ENCODE data around the gene CDCP2. TPM values are rescaled to one million over a fixed set of nuclear protein-coding genes. Genes with fewer than 3 reads are reported as not detected.

The CDCP2 gene
- total RNA-seq, 1 experiment from 2014 or later = not detected

GRCh38 chr1:54149734-54150133 lies 3.1 kb downstream of the CDCP2 start:
- Histone ChIP-seq H3K4me3 (no peak overlapping the region), H4K20me1 (ENCODE audit: insufficient read depth) (no peaks in the 10 kb centered on the region), H3K4me2 (no peak overlapping the region), H3K9me3 (ENCODE audit: insufficient read depth, low read depth) (no peaks in the 10 kb centered on the region), H3K79me2 (ENCODE audit: low read depth) (no peaks in the 10 kb centered on the region), H2AFZ (no peak overlapping the region), H3K4me1 (replicated peaks; ENCODE audit: insufficient read depth) (no peaks in the 10 kb centered on the region), H3K36me3 (ENCODE audit: low read depth) (no peaks in the 10 kb centered on the region), H3K9me2 (ENCODE audit: insufficient read depth) (no peaks in the 10 kb centered on the region), H3K27me3 (ENCODE audit: insufficient read depth, low read depth) (no peaks in the 10 kb centered on the region), H3K27ac (no peak overlapping the region), H3F3A (ENCODE audit: insufficient read depth, low read depth) (no peaks in the 10 kb centered on the region)
- ChIA-PET CTCF (no interaction called here), POLR2A (ENCODE audit: unreplicated experiment) (no interaction called here)
- intact Hi-C loops (cut with micrococcal nuclease; ENCODE audit: unreplicated experiment) = no loop called here
- DNase-seq = no peak
- TF ChIP-seq CTCF (conservative IDR thresholded peaks at IDR 0.05) = no peak
- TF ChIP-seq EZH2 (IDR thresholded peaks at IDR 0.05; ENCODE audit: low read depth) = no peak
- BruUV-seq (replicated peaks) = no TSS peak

GRCh38 chr1:54144366-54144765 lies 8.4 kb downstream of the CDCP2 start:
- Histone ChIP-seq H3K4me2 (no peak overlapping the region), H3F3A (ENCODE audit: insufficient read depth, low read depth) (no peaks in the 10 kb centered on the region), H3K9me2 (ENCODE audit: insufficient read depth) (no peaks in the 10 kb centered on the region), H4K20me1 (ENCODE audit: insufficient read depth) (no peaks in the 10 kb centered on the region), H3K4me1 (replicated peaks; ENCODE audit: insufficient read depth) (no peaks in the 10 kb centered on the region), H3K9me3 (ENCODE audit: insufficient read depth, low read depth) (no peaks in the 10 kb centered on the region), H3K79me2 (ENCODE audit: low read depth) (no peaks in the 10 kb centered on the region), H3K27ac (no peak overlapping the region), H3K36me3 (ENCODE audit: low read depth) (no peaks in the 10 kb centered on the region), H3K27me3 (ENCODE audit: insufficient read depth, low read depth) (no peaks in the 10 kb centered on the region), H3K4me3 (no peak overlapping the region), H2AFZ (no peak overlapping the region)
- intact Hi-C loops (cut with micrococcal nuclease; ENCODE audit: unreplicated experiment) = no loop called here
- ChIA-PET POLR2A (ENCODE audit: unreplicated experiment) (no interaction called here), CTCF (no interaction called here)
- DNase-seq = no peak
- BruUV-seq (replicated peaks) = no TSS peak
- TF ChIP-seq EZH2 (IDR thresholded peaks at IDR 0.05; ENCODE audit: low read depth) (no peak), CTCF (conservative IDR thresholded peaks at IDR 0.05) (no peak)

GRCh38 chr1:54142146-54142900 lies 10.5 kb downstream of the CDCP2 start:
- H4K20me1 ChIP-seq (ENCODE audit: insufficient read depth) = no peaks in the 10 kb centered on the region
- H3K79me2 ChIP-seq (ENCODE audit: low read depth) = no peaks in the 10 kb centered on the region
- no peak overlapping the region for H2AFZ ChIP-seq
- H3K9me3 ChIP-seq (ENCODE audit: insufficient read depth, low read depth) = no peaks in the 10 kb centered on the region
- intact Hi-C loops (cut with micrococcal nuclease; ENCODE audit: unreplicated experiment) = no loop called here
- H3K9me2 ChIP-seq (ENCODE audit: insufficient read depth) = no peaks in the 10 kb centered on the region
- H3F3A ChIP-seq (ENCODE audit: insufficient read depth, low read depth) = no peaks in the 10 kb centered on the region
- DNase-seq = no peak
- no peaks in the 10 kb centered on the region for H3K4me1 ChIP-seq (replicated peaks; ENCODE audit: insufficient read depth)
- H3K27me3 ChIP-seq (ENCODE audit: insufficient read depth, low read depth) = no peaks in the 10 kb centered on the region
- no peak for TF ChIP-seq EZH2 (IDR thresholded peaks at IDR 0.05; ENCODE audit: low read depth)
- TF ChIP-seq CTCF (conservative IDR thresholded peaks at IDR 0.05) = no peak
- ChIA-PET CTCF (no interaction called here), POLR2A (ENCODE audit: unreplicated experiment) (no interaction called here)
- no peak overlapping the region for H3K27ac ChIP-seq
- no peaks in the 10 kb centered on the region for H3K36me3 ChIP-seq (ENCODE audit: low read depth)
- H3K4me2 ChIP-seq = no peak overlapping the region
- H3K4me3 ChIP-seq = no peak overlapping the region
- BruUV-seq (replicated peaks) = no TSS peak

Measured in PC-9 (cell line).